Progenitor cell of endocrine pancreas (in vitro differentiated cells): ENCODE measurements around the gene PSPH. TPM values are rescaled to one million over a fixed set of nuclear protein-coding genes. Genes with fewer than 3 reads are reported as not detected.
"Not testable (repeated sequence)": the region's sequence is repeated elsewhere in the genome, so short reads cannot be mapped to it uniquely, and the experiment has no call there.

Experiments
- DNase-seq: peaks from one replicate; pipeline ENCODE4 v3.0.0; 2021; ENCODE audit warnings: low spot score; ENCODE audit not compliant: unreplicated experiment
- H3K27ac Mint-ChIP-seq: 2 replicates; pipeline ENCODE4 v1.8.0; 2021; ENCODE audit warnings: mild to moderate bottlenecking, moderate library complexity, mixed read lengths
- H3K27me3 Mint-ChIP-seq: 2 replicates; pipeline ENCODE4 v1.8.0; 2021; ENCODE audit warnings: mixed read lengths
- H3K36me3 Mint-ChIP-seq: 2 replicates; pipeline ENCODE4 v1.8.0; 2022; ENCODE audit warnings: mixed read lengths; ENCODE audit not compliant: insufficient read depth
- H3K4me1 Mint-ChIP-seq: 2 replicates; pipeline ENCODE4 v1.8.0; 2021; ENCODE audit warnings: low read depth, mixed read lengths
- H3K4me3 Mint-ChIP-seq: 2 replicates; pipeline ENCODE4 v1.8.0; 2021; ENCODE audit warnings: low read depth, mild to moderate bottlenecking, moderate library complexity, mixed read lengths
- H3K9me3 Mint-ChIP-seq: 2 replicates; pipeline ENCODE4 v1.8.0; 2021; ENCODE audit warnings: low read depth, mixed read lengths
- total RNA-seq: library from RNA; stranded (reverse); gene quantifications from 2 replicates; pipeline ENCODE4 v1.2.1, GENCODE V29; 2021
- TF ChIP-seq, protein P1 (sequence below): fragments of 200-600 bp; sonication (generic); IDR thresholded peaks from one replicate; pipeline ENCODE4 v1.5.0; 2021; ENCODE audit warnings: antibody characterized with exemption, mild to moderate bottlenecking; ENCODE audit not compliant: unreplicated experiment

Gene PSPH
- total RNA-seq, 1 donor from 2014 or later, result 36.6 TPM

DNA sequence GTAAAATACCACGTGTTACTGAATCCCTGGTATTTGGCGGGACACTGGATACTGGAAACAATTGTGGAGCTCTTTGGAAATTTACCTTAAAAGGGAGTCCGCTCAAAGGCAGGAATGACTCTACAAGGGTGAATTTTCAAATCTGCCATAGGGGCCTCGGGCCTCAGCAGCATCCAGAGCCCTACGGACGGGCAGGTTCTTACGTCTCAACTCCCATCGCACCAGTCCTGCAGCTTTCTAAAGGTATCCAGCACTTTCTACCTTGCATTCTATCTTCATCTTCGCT, 248 bp downstream of the PSPH start:
- no peak for DNase-seq
- Mint-ChIP-seq H3K4me3 (peak overlapping the region; percentile 95), H3K27ac (peak overlapping the region; percentile 99), H3K36me3 (peaks cover 11% of the 10 kb centered on the region), H3K27me3 (no peaks in the 10 kb centered on the region), H3K4me1 (peaks cover 22% of the 10 kb centered on the region), H3K9me3 (no peaks in the 10 kb centered on the region)
- TF ChIP-seq, protein P1, sequence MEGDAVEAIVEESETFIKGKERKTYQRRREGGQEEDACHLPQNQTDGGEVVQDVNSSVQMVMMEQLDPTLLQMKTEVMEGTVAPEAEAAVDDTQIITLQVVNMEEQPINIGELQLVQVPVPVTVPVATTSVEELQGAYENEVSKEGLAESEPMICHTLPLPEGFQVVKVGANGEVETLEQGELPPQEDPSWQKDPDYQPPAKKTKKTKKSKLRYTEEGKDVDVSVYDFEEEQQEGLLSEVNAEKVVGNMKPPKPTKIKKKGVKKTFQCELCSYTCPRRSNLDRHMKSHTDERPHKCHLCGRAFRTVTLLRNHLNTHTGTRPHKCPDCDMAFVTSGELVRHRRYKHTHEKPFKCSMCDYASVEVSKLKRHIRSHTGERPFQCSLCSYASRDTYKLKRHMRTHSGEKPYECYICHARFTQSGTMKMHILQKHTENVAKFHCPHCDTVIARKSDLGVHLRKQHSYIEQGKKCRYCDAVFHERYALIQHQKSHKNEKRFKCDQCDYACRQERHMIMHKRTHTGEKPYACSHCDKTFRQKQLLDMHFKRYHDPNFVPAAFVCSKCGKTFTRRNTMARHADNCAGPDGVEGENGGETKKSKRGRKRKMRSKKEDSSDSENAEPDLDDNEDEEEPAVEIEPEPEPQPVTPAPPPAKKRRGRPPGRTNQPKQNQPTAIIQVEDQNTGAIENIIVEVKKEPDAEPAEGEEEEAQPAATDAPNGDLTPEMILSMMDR, result no peak

DNA sequence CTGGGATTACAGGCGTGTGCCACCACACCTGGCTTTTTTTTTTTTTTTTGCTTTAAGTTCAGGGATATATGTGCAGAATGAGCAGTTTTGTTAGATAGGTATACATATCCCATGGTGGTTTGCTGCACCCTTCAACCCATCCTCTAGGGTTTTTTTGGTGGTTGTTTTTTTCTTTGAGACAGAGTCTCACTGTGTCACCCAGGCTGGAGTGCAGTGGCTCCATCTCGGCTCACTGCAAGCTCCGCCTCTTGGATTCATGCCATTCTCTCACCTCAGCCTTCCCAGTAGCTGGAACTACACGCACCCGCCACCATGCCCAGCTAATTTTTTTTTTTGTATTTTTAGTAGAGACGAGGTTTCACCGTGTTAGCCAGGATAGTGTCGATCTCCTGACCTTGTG, 2.5 kb downstream of the PSPH start:
- H3K27ac Mint-ChIP-seq, result peak overlapping the region; percentile 48
- H3K4me1 Mint-ChIP-seq, result peaks cover 18% of the 10 kb centered on the region
- H3K9me3 Mint-ChIP-seq, H3K36me3 Mint-ChIP-seq, H3K27me3 Mint-ChIP-seq, DNase-seq: not testable (repeated sequence)
- peak overlapping the region; percentile 7 for H3K4me3 Mint-ChIP-seq

DNA sequence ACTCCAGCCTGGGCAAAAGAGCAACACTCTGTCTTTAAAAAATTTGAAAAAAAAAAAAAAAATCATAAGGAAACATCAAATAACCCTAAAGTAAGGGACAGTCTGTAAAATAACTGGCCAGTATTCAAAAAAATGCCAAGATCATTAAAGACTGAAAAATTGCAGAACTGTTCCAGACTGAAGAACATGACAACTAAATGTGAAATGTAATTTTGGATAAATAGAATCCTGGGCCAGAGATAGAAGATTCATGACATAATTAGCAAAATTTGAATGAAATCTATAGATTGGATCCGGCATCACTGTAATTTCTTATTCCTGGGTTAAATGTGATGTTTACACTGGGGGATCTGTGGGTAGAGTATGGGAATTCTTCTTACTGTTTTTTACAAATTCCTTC, 3.0 kb downstream of the PSPH start:
- Mint-ChIP-seq H3K9me3 (no peaks in the 10 kb centered on the region), H3K27ac (peak overlapping the region; percentile 48), H3K4me3 (no peak overlapping the region), H3K27me3 (no peaks in the 10 kb centered on the region), H3K36me3 (peaks cover 2% of the 10 kb centered on the region), H3K4me1 (peaks cover 16% of the 10 kb centered on the region)
- TF ChIP-seq, protein P1, result no peak
- DNase-seq, result no peak

DNA sequence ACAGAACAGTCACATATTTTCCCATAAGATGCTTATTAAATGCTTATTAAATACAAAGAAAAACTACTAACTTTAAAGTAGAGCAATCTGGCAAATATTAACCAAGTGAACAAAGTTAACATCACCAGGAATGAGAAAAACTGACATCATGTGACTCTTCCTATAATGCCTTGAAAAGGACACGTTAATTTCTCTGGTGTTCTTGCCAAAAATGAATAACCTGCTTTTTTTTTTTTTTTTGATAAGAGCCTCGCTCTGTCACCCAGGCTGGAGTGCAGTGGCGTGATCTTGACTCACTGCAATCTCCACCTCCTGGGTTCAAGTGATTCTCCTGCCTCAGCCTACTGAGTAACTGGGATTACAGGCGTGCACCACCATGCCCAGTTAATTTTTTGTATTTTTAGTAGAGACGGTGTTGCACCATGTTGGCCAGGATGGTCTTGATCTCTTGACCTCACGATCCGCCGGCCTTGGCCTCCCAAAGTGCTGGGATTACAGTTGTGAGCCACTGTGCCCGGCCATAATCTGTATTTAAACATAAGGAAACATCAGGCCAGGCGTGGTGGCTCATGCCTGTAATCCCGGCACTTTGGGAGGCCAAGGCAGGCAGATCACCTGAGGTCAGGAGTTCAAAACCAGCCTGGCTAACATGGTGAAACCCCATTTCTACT, 3.7 kb downstream of the PSPH start:
- H3K36me3 Mint-ChIP-seq, H3K27me3 Mint-ChIP-seq, DNase-seq, H3K9me3 Mint-ChIP-seq, H3K4me3 Mint-ChIP-seq: not testable (repeated sequence)
- Mint-ChIP-seq H3K27ac (peak overlapping the region; percentile 98), H3K4me1 (peaks cover 12% of the 10 kb centered on the region)

DNA sequence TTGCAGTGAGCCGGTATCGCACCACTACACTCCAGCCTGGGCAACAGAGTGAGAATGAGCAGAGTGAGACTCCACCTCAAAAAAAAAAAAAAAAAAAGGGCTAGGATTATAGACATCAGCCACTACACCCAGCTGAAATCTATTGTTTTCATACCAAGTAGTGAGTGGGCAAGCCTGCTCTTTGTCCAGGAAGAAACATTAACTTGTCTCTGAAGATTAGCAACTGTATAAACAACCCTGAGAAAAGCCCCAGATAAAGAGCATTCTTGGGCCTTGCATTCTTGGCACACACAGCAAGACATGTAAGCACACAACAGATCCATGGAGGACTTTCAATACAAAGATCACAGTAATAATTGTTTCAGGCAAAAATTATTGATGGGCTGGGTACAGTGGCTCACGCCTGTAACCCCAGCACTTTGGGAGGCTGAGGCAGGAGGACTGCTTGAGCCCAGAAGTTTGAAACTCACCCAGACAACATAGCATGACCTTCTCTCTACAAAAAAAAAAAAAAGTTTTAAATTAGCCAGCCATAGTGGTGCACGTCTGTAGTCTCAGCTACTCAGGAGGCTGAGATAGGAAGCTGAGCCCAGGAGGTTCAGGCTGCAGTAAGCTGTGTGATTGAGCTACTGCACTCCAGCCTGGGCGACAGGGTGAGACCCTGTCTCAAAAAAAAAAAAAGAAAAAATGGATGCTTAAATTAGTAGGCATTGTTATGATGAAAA, 4.4 kb downstream of the PSPH start:
- Mint-ChIP-seq H3K27ac (peak overlapping the region; percentile 98), H3K4me3 (peak overlapping the region; percentile 9), H3K9me3 (no peaks in the 10 kb centered on the region), H3K36me3 (peaks cover 6% of the 10 kb centered on the region), H3K4me1 (peaks cover 12% of the 10 kb centered on the region), H3K27me3 (no peaks in the 10 kb centered on the region)
- TF ChIP-seq, protein P1, result no peak
- DNase-seq, result no peak

DNA sequence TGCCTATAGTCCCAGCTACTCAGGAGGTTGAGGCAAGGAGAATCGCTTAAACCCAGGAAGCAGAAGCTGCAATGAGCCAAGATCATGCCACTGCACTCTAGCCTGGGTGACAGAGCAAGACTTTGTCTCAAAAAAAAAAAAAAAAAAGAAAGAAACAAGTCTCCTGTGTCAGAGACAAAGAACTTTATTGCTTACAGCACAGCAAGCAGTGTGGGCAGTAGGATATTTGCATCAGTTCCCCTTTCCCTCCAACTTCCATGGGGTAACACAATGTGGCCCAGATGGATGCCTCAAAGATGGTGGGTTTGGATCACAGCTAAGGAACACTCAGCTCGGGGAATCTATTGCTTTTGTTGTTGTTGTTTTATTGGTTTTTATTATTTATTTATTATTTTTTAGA, 5.5 kb downstream of the PSPH start:
- not testable (repeated sequence) for DNase-seq

DNA sequence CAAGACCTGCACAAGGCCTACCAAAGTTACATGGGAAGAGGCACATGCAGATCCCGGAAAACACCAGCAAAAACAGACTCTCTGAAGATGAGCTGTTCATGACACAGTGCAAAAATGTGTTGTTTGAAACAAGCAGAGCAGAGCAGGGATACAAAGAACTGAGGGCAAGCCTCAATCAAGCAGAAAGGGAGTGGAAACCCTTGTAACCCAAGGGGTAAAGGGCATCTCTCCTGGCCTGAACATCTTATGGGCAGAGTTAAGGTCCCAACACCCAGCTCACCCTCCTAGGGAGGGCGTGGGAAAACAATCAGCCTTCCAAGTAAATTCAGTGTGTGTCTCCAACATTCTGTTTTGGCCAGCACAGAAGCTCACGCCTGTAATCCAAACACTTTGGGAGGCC, 10.5 kb downstream of the PSPH start:
- no peak overlapping the region for H3K4me3 Mint-ChIP-seq
- H3K4me1 Mint-ChIP-seq, result no peaks in the 10 kb centered on the region
- H3K27me3 Mint-ChIP-seq, result no peaks in the 10 kb centered on the region
- no peaks in the 10 kb centered on the region for H3K9me3 Mint-ChIP-seq
- DNase-seq, result no peak
- peaks cover 6% of the 10 kb centered on the region for H3K36me3 Mint-ChIP-seq
- no peak overlapping the region for H3K27ac Mint-ChIP-seq
- TF ChIP-seq, protein P1, result no peak

More for the DNA sequence above, 5.5 kb downstream of the PSPH start:
- H3K27me3 Mint-ChIP-seq, H3K4me3 Mint-ChIP-seq, H3K9me3 Mint-ChIP-seq, H3K36me3 Mint-ChIP-seq: not testable (repeated sequence)
- H3K27ac Mint-ChIP-seq, result peak overlapping the region; percentile 73
- H3K4me1 Mint-ChIP-seq, result peaks cover 12% of the 10 kb centered on the region
